ENCODE data around the gene ST3GAL5.

Gene ST3GAL5

DNA sequence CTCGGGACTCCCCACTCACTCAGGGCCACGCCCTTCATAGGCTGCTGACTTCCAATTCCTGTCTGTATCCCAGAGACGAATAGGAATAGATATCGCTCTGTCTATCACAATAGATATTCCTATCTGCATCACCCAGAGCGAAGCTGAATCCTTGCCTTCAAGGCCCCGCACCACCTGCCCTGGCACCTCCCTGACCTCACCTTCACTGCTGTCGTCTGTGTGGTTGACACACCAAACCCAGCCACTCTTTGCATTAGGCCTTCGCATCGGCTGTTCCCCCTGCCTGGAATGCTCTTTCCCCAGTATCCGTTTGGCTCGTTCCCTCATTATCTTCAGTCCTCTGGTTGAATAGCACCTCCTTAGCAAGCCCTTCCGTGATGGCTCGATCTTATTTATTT, 91.5 kb downstream of the ST3GAL5 start:
- TF ChIP-seq, protein P1, sequence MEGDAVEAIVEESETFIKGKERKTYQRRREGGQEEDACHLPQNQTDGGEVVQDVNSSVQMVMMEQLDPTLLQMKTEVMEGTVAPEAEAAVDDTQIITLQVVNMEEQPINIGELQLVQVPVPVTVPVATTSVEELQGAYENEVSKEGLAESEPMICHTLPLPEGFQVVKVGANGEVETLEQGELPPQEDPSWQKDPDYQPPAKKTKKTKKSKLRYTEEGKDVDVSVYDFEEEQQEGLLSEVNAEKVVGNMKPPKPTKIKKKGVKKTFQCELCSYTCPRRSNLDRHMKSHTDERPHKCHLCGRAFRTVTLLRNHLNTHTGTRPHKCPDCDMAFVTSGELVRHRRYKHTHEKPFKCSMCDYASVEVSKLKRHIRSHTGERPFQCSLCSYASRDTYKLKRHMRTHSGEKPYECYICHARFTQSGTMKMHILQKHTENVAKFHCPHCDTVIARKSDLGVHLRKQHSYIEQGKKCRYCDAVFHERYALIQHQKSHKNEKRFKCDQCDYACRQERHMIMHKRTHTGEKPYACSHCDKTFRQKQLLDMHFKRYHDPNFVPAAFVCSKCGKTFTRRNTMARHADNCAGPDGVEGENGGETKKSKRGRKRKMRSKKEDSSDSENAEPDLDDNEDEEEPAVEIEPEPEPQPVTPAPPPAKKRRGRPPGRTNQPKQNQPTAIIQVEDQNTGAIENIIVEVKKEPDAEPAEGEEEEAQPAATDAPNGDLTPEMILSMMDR (IDR thresholded peaks at IDR 0.05; ENCODE audit: low read depth, low read length, missing control alignments): no peak
- no peak for DNase-seq (ENCODE audit: low read depth)
- H3K4me3 ChIP-seq (ENCODE audit: low read depth, low read length): no peak overlapping the region

DNA sequence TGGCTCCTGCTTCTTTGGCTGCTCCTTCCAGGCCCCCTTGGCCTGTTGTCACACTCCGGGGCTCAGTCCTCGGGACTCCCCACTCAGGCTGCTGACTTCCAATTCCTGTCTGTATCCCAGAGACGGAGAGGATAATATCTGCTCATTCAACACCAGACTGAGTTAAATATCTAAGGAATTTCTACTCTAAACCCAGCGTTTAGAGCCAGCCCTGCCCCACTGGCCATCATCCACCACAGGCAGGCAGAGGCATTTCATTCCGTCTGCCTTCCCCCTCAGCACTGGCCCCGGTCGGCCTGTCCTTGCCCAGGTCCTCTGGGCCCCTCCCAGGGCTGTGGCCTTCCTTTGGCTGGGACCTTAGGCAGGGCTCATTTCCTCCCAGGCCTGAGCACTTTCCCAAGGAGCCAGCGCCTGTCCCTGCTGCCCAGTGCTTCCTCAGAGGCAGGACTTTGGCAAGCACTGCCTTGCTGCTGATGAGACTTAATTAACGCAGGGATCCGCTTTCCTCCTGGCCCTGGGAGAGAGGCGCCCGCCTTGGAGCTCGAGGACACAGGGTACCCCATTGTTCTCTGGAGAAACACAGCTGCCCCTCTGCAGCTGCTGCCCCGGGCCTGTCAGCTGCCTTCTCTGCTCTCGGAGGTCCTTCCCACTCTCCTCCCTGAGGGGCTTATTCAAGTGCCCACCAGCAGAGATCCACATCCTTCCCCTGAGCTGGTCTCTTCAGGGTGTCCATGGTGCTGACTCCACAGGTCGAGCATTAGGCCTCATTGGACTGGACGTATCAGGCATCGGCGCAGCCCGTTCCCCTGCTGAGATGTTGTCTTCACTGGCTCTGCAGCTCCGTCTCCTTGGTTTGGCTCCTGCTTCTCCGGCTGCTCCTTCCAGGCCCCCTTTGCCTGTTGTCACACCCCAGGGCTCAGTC, 92.2 kb downstream of the ST3GAL5 start:
- no peak for DNase-seq (ENCODE audit: low read depth)
- TF ChIP-seq, protein P1 (IDR thresholded peaks at IDR 0.05; ENCODE audit: low read depth, low read length, missing control alignments): no peak
- H3K4me3 ChIP-seq (ENCODE audit: low read depth, low read length): no peak overlapping the region

DNA sequence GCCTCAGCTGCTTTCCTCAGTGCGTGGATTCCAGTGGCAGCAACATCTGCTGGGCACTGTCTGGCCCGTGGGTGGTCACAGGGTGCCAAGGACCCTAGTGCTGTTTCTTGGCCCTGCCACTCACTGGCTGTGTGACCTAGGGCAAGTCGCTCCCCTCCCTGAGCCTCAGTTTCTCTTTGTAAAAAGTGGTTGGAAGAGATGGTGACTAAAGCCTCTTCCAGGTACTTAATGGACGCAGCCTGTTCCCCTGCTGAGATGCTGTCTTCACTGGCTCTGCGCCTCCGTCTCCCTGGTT, 92.8 kb downstream of the ST3GAL5 start:
- TF ChIP-seq, protein P1 (IDR thresholded peaks at IDR 0.05; ENCODE audit: low read depth, low read length, missing control alignments): no peak
- DNase-seq (ENCODE audit: low read depth): no peak

GRCh38 chr2:85795331-85796045, 93.3 kb downstream of the ST3GAL5 start:
- TF ChIP-seq, protein P1 (IDR thresholded peaks at IDR 0.05; ENCODE audit: low read depth, low read length, missing control alignments): no peak
- DNase-seq (ENCODE audit: low read depth): no peak
- H3K4me3 ChIP-seq (ENCODE audit: low read depth, low read length): no peak overlapping the region

More for the DNA sequence above, 92.8 kb downstream of the ST3GAL5 start:
- no peak overlapping the region for H3K4me3 ChIP-seq (ENCODE audit: low read depth, low read length)

DNA sequence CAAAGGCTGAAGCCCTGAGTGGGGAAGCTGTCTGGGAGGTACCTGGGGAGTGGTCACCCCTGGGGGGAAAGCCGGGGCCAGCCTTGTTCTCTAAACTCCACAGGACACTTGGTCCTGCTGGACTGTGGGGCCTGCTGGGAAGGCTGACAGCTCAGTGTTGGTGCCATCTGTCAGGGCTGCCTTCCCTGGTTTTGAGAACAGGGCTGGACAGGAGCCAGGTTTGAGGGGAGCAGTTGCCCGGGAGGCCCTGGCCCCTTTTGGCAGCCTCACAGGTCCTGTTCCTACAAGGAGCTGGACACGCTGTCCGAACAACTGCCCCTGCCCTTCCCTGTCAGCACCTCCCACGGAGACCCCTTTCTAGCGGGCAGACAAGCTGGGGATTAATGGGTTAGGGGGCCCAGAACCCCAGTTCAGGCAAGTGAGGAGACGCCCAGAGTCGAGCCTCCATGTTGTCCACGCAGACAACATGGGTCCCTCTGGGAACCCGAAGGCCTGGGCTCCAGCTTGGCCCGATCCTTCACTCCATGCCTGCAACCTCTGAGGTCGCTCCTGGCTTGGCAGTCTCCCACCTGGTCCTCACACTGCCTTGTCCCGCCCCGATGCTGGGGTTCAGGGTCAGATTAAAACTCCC, 94.2 kb downstream of the ST3GAL5 start:
- no peak overlapping the region for H3K4me3 ChIP-seq (ENCODE audit: low read depth, low read length)
- no peak for DNase-seq (ENCODE audit: low read depth)
- TF ChIP-seq, protein P1 (IDR thresholded peaks at IDR 0.05; ENCODE audit: low read depth, low read length, missing control alignments): no peak

DNA sequence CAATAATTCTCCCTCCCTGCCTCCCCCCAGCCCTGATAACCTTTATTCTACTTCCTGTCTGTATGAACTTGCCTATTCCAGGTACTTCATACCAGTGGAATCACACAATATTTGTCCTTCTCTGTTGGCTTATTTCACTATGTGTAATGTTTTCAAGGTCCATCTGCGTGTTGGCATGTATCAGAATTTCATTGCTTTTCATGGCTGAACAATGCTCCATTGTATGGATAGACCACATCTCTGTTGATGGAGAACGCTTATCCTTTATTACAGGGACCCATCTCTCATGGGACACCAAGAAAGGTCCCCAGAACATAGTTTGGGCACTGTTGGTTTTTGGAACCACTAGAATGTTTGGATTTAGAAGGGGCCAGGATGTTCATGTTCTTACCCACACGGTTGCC, 94.8 kb downstream of the ST3GAL5 start:
- DNase-seq (ENCODE audit: low read depth): no peak
- TF ChIP-seq, protein P1 (IDR thresholded peaks at IDR 0.05; ENCODE audit: low read depth, low read length, missing control alignments): no peak
- no peak overlapping the region for H3K4me3 ChIP-seq (ENCODE audit: low read depth, low read length)
